OCI-LY3 (cell line): Measurements from ENCODE around the gene HDAC4.

Experiments
- H2AFZ ChIP-seq: fragments of 200-600, 300-600 bp; shearing (Covaris generic); 2 replicates; pipeline ENCODE4 v1.6.0; 2014; ENCODE audit warnings: antibody characterized with exemption, low read depth, low read length
- H3K27ac ChIP-seq: fragments of 200-600, 300-600 bp; sonication (generic); 2 replicates; pipeline ENCODE4 v1.5.1; 2014; ENCODE audit warnings: mild to moderate bottlenecking, low read length, moderate library complexity, mixed read lengths
- H3K27me3 ChIP-seq: fragments of 200-600, 300-600 bp; sonication (generic); 2 replicates; pipeline ENCODE4 v1.6.1; 2014; ENCODE audit warnings: low read depth, low read length, mixed read lengths
- H3K36me3 ChIP-seq: fragments of 200-600, 300-600 bp; sonication (generic); replicated peaks from 2 replicates; pipeline ENCODE3; 2014; ENCODE audit warnings: low read depth, low read length, mixed read lengths
- H3K4me1 ChIP-seq: fragments of 300-600, 200-600 bp; sonication (generic); 2 replicates; pipeline ENCODE4 v1.6.1; 2014; ENCODE audit warnings: low read length, mixed read lengths
- H3K4me2 ChIP-seq: fragments of 200-600, 300-600 bp; sonication (generic); 2 replicates; pipeline ENCODE4 v1.6.1; 2014; ENCODE audit warnings: low read length, mixed read lengths
- H3K4me3 ChIP-seq: fragments of 300-600, 200-600 bp; sonication (generic); 2 replicates; pipeline ENCODE4 v1.5.1; 2014; ENCODE audit warnings: antibody characterized with exemption, mild to moderate bottlenecking, low read length, moderate library complexity
- H3K79me2 ChIP-seq: fragments of 300-600, 200-600 bp; shearing (Covaris generic); 2 replicates; pipeline ENCODE4 v1.6.1; 2014; ENCODE audit warnings: mild to moderate bottlenecking, low read length, mixed read lengths
- H3K9ac ChIP-seq: fragments of 300-600, 200-600 bp; shearing (Covaris generic); 2 replicates; pipeline ENCODE4 v1.6.0; 2014; ENCODE audit warnings: mild to moderate bottlenecking, low read length, moderate library complexity
- H3K9me3 ChIP-seq: fragments of 200-600, 300-600 bp; shearing (Covaris generic); 2 replicates; pipeline ENCODE4 v1.6.1; 2014; ENCODE audit warnings: low read length, mixed read lengths; ENCODE audit not compliant: insufficient read depth
- H4K20me1 ChIP-seq: fragments of 200-600, 300-600 bp; sonication (generic); 2 replicates; pipeline ENCODE4 v1.6.1; 2016; ENCODE audit warnings: low read length, mixed read lengths; ENCODE audit not compliant: insufficient read depth
- EZH2phosphoT487 ChIP-seq: fragments of 200-600 bp; shearing (Covaris generic); IDR thresholded peaks from 2 replicates; pipeline ENCODE4 v1.6.1; 2018; ENCODE audit warnings: antibody characterized with exemption, mixed run types, low read depth
- TF ChIP-seq, protein P1 (sequence below): fragments of 200-600, 300-600 bp; sonication (generic); IDR thresholded peaks from 2 replicates; pipeline ENCODE4 v1.5.1; 2014; ENCODE audit warnings: antibody characterized with exemption, low read length, low read depth

The HDAC4 gene

DNA sequence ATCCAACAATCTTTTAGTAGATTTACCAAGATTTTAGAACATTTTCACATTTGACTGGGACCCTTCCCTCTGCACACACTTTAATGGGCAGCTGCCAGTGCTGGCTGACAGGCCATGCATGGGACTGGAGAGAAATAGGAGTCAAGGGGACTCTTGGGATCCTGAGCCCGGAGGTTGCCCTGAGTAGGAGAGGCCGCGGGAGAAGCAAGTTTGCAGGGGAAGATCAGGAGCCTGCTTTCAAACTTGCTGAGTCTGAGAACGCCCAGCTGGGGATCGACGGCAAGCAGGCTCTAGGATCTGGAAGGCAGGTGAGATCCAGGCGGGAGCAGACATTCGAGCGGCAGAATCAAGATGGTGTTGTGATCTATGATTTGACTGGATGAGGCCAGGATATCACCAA is 186.1 kb downstream of the HDAC4 start:
- Histone ChIP-seq H3K9ac (no peak overlapping the region), H3K4me1 (peaks cover 7% of the 10 kb centered on the region), H2AFZ (no peak overlapping the region), H3K27me3 (no peaks in the 10 kb centered on the region), H3K9me3 (no peaks in the 10 kb centered on the region), H3K27ac (no peak overlapping the region), H3K36me3 (no peaks in the 10 kb centered on the region), H4K20me1 (no peaks in the 10 kb centered on the region), H3K79me2 (no peaks in the 10 kb centered on the region; the same call in 1 of the 2 replicates), H3K4me3 (no peak overlapping the region), H3K4me2 (no peak overlapping the region)
- no peak for TF ChIP-seq EZH2phosphoT487
- TF ChIP-seq, protein P1, sequence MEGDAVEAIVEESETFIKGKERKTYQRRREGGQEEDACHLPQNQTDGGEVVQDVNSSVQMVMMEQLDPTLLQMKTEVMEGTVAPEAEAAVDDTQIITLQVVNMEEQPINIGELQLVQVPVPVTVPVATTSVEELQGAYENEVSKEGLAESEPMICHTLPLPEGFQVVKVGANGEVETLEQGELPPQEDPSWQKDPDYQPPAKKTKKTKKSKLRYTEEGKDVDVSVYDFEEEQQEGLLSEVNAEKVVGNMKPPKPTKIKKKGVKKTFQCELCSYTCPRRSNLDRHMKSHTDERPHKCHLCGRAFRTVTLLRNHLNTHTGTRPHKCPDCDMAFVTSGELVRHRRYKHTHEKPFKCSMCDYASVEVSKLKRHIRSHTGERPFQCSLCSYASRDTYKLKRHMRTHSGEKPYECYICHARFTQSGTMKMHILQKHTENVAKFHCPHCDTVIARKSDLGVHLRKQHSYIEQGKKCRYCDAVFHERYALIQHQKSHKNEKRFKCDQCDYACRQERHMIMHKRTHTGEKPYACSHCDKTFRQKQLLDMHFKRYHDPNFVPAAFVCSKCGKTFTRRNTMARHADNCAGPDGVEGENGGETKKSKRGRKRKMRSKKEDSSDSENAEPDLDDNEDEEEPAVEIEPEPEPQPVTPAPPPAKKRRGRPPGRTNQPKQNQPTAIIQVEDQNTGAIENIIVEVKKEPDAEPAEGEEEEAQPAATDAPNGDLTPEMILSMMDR = no peak

DNA sequence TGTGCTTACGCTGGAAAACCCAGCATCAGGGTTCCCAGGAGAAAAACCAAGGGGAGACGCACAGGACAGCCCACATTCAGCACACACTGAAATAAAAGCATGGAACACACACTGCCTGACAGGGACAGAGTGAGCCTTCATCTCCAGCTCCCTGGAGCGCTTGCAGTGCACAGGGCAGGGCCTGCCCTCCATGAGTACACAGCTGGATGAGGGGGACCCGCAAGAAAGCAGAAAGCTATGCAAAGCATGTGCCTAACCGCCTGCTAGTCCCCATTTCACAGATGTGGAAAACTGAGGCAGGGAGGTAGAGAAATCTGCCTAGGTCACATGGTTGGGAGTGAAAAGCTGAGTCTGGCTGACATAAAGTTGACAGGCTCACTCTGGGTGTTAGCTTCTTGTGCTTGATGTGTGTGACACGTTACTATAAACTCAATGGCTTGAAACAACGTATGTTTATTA is 187.1 kb downstream of the HDAC4 start:
- no peak overlapping the region for H3K4me2 ChIP-seq
- TF ChIP-seq, protein P1 = no peak
- no peak for TF ChIP-seq EZH2phosphoT487
- peaks cover 7% of the 10 kb centered on the region for H3K4me1 ChIP-seq
- no peak overlapping the region for H3K4me3 ChIP-seq
- no peaks in the 10 kb centered on the region for H3K27me3 ChIP-seq
- no peak overlapping the region for H2AFZ ChIP-seq
- no peak overlapping the region for H3K9ac ChIP-seq
- no peaks in the 10 kb centered on the region for H3K36me3 ChIP-seq
- no peaks in the 10 kb centered on the region for H3K9me3 ChIP-seq
- H4K20me1 ChIP-seq = no peaks in the 10 kb centered on the region
- H3K27ac ChIP-seq = no peak overlapping the region
- no peaks in the 10 kb centered on the region for H3K79me2 ChIP-seq

DNA sequence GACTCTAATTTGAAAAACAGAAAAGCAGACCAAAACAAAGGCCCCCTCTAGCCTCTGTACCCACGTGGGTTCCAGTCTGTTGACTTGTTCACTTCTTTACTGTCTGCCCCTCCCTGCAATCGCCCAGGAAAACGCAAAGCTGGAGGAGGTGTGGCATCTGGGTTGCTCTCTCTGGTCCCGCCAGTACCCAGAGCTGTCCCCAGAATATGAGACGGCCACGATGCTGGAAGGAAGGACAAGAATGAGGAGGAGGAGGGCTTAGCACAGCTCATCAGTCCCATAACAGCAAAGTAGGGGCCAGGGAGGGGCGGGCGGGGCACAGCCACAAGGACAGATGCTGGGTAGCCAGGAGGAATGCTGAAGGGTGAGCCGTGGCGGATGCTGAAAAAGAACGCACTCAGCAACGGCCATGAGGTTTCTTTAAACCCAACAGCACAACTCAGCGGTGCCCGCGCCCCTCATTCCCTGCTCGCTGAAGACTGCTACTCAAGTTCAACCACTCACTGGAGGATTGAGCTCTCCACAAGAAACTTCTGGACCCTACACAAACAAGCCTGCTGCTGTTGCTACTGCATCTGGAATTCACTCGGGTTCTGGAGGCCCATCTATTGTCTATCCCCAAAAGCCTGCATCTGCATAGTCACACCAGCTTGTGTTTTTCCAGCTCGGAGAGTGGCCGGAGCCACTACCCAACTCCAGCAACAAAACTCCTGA is 187.7 kb downstream of the HDAC4 start:
- no peaks in the 10 kb centered on the region for H3K36me3 ChIP-seq
- H3K9me3 ChIP-seq = no peaks in the 10 kb centered on the region
- H3K9ac ChIP-seq = no peak overlapping the region
- no peak overlapping the region for H3K27ac ChIP-seq
- no peak for TF ChIP-seq EZH2phosphoT487
- TF ChIP-seq, protein P1 = no peak
- peaks cover 7% of the 10 kb centered on the region for H3K4me1 ChIP-seq
- no peak overlapping the region for H3K4me3 ChIP-seq
- H4K20me1 ChIP-seq = no peaks in the 10 kb centered on the region
- H3K79me2 ChIP-seq = no peaks in the 10 kb centered on the region
- no peaks in the 10 kb centered on the region for H3K27me3 ChIP-seq
- H2AFZ ChIP-seq = no peak overlapping the region
- no peak overlapping the region for H3K4me2 ChIP-seq

DNA sequence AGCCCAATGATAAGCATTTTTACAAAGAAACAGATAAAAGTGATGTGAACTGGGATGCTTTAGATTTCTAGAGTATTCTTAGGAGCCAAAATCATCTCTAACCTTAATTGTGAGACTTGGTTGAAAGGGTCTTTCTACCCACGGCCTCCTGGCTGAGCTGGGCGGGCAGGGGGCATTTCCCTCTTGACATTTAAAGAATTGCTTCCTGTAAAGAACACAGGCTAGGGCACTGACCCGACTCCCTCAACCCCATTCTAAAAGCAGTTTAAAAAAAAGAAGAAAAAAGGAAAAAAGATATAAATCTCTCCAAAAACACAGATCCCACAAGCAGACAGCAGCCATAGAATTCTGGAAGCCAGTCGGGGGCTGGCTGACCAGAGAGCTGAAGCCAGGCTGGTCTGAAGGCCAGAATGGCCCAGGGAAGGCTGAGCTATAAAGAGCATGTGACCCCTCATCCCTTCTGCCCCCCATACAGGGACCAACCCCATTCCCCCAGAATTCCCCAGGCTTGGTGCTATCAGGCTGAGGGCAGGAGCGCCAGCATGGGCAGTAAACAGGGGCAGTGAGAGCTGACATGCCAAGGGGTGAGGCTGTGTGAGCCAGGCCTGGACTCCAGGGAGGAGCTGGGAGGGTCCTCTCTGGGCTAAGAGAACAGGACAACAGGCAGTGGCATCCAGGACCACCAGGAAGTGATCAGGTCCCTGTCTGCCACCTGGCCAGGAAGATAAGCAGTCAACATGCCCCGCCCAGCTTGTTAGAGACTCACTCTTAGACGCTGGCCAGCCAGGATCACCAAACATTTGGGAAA is 188.5 kb downstream of the HDAC4 start:
- TF ChIP-seq EZH2phosphoT487 = no peak
- TF ChIP-seq, protein P1 = no peak
- H3K79me2 ChIP-seq = no peaks in the 10 kb centered on the region
- H3K27me3 ChIP-seq = no peaks in the 10 kb centered on the region
- no peaks in the 10 kb centered on the region for H4K20me1 ChIP-seq
- peaks cover 7% of the 10 kb centered on the region for H3K4me1 ChIP-seq
- no peaks in the 10 kb centered on the region for H3K36me3 ChIP-seq
- H3K4me2 ChIP-seq = no peak overlapping the region
- no peaks in the 10 kb centered on the region for H3K9me3 ChIP-seq
- no peak overlapping the region for H3K4me3 ChIP-seq
- H3K9ac ChIP-seq = no peak overlapping the region
- H2AFZ ChIP-seq = no peak overlapping the region
- H3K27ac ChIP-seq = no peak overlapping the region
